Prostate gland (tissue), 2 donors: ENCODE data around the gene KLHL18.

Experiments used
- CTCF ChIP-seq, 4 experiments: fragments of 200-600 bp in 2 of 4; fragments of 450-650 bp in 2 of 4; sonication (generic) in 2 of 4; IDR thresholded peaks; 1 replicate in 3 of 4; 2 replicates in 1 of 4; pipeline ENCODE4 v1.5.1; 2016 to 2019; ENCODE audit warnings: antibody characterized with exemption in 4 of 4, mild to moderate bottlenecking in 2 of 4, moderate library complexity in 2 of 4
- POLR2AphosphoS5 ChIP-seq: sonication (generic); formaldehyde crosslinking; IDR thresholded peaks from one replicate; pipeline ENCODE4 v1.6.1; 2017; ENCODE audit warnings: antibody characterized with exemption

- TF ChIP-seq CTCF (IDR thresholded peaks at IDR 0.05), result no peak
- TF ChIP-seq POLR2AphosphoS5, result no peak
Measured at GRCh38 chr3:47270526-47270925, 12.2 kb upstream of the KLHL18 start.
